GM23248 (cell line): ENCODE data around the gene ARFGEF2. TPM values are rescaled to one million over a fixed set of nuclear protein-coding genes. Genes with fewer than 3 reads are reported as not detected.
"Not testable (repeated sequence)": the region's sequence is repeated elsewhere in the genome, so short reads cannot be mapped to it uniquely, and the experiment has no call there.

Source experiments
- DNase-seq: peaks from one replicate; pipeline ENCODE4 v3.0.0-alpha.2; 2015
- H2AFZ ChIP-seq: fragments of 200-600 bp; sonication (generic); 2 replicates; pipeline ENCODE4 v1.6.1; 2016; ENCODE audit warnings: antibody characterized with exemption
- H3F3A ChIP-seq: fragments of 200-600 bp; sonication (generic); 2 replicates; pipeline ENCODE4 v1.6.1; 2016; ENCODE audit warnings: mild to moderate bottlenecking, antibody characterized with exemption, mixed run types; ENCODE audit not compliant: insufficient read depth
- H3K27ac ChIP-seq: fragments of 200-600 bp; sonication (generic); 2 replicates; pipeline ENCODE4 v1.5.1; 2016; ENCODE audit warnings: mild to moderate bottlenecking
- H3K27me3 ChIP-seq: fragments of 200-600 bp; sonication (generic); replicated peaks from 2 replicates; pipeline ENCODE4 v1.6.1; 2016; ENCODE audit warnings: mild to moderate bottlenecking; ENCODE audit not compliant: insufficient read depth
- H3K36me3 ChIP-seq: fragments of 200-600 bp; sonication (generic); 2 replicates; pipeline ENCODE4 v1.6.1; 2016; ENCODE audit warnings: low read depth, mild to moderate bottlenecking
- H3K4me1 ChIP-seq: fragments of 200-600 bp; sonication (generic); 2 replicates; pipeline ENCODE4 v1.6.1; 2016; ENCODE audit warnings: mild to moderate bottlenecking; ENCODE audit not compliant: insufficient read depth
- H3K4me2 ChIP-seq: fragments of 200-600 bp; sonication (generic); one replicate; pipeline ENCODE4 v1.6.1; 2016; ENCODE audit warnings: mild to moderate bottlenecking; ENCODE audit not compliant: unreplicated experiment
- H3K4me3 ChIP-seq: fragments of 200-600 bp; sonication (generic); 2 replicates; pipeline ENCODE4 v1.5.1; 2016; ENCODE audit warnings: mild to moderate bottlenecking
- H3K79me2 ChIP-seq: fragments of 200-600 bp; sonication (generic); 2 replicates; pipeline ENCODE4 v1.6.1; 2016; ENCODE audit warnings: mild to moderate bottlenecking; ENCODE audit not compliant: insufficient read depth
- H3K9ac ChIP-seq: fragments of 200-600 bp; sonication (generic); 2 replicates; pipeline ENCODE4 v1.6.1; 2016; ENCODE audit warnings: mild to moderate bottlenecking
- H3K9me2 ChIP-seq: fragments of 200-600 bp; sonication (generic); 2 replicates; pipeline ENCODE4 v1.6.1; 2016; ENCODE audit warnings: mixed run types, mild to moderate bottlenecking, moderate library complexity; ENCODE audit not compliant: insufficient read depth
- H3K9me3 ChIP-seq: fragments of 200-600 bp; sonication (generic); one replicate; pipeline ENCODE4 v1.6.1; 2017; ENCODE audit warnings: low read depth
- H4K20me1 ChIP-seq: fragments of 200-600 bp; sonication (generic); 2 replicates; pipeline ENCODE4 v1.6.0; 2016; ENCODE audit not compliant: insufficient read depth
- EZH2 ChIP-seq: fragments of 200-600 bp; sonication (generic); IDR thresholded peaks from 2 replicates; pipeline ENCODE4 v1.6.1; 2018; ENCODE audit warnings: antibody characterized with exemption, mild to moderate bottlenecking; ENCODE audit not compliant: insufficient read depth, poor library complexity, severe bottlenecking
- EZH2phosphoT487 ChIP-seq: fragments of 200-600 bp; sonication (generic); IDR thresholded peaks from 2 replicates; pipeline ENCODE4 v1.6.1; 2018; ENCODE audit warnings: antibody characterized with exemption, moderate library complexity, mild to moderate bottlenecking, low read depth; ENCODE audit not compliant: insufficient read depth
- WGBS, 2 experiments: methylation state at CpG; one replicate each; pipeline ENCODE4 v1.1.6; 2015 to 2017; ENCODE audit warnings: low lambda C conversion rate in 2 of 2, low coverage in 1 of 2; ENCODE audit errors: missing lambda C conversion rate in 2 of 2; 5-methylcytosine and 5-hydroxymethylcytosine counted together
- in situ Hi-C: fragments of 300-500 bp; cut with MboI; formaldehyde crosslinking; loops from 2 replicates; pipeline ENCODE4 v1.15.0; 2020
- polyA plus RNA-seq: library from polyadenylated mRNA; unstranded; fragments of >200 nt; fragmentation: Nextera tagmentation; extraction: Ambion mirVana; gene quantifications from 2 replicates; pipeline ENCODE4 v1.2.1, GENCODE V29; 2016
- total RNA-seq: library from RNA; depleted of rRNA; stranded (reverse); fragments of >200 nt; shearing (Covaris generic); gene quantifications from 2 replicates; pipeline ENCODE4 v1.2.3, GENCODE V29; 2014

ARFGEF2 gene
- total and polyA plus RNA-seq, 2 experiments from 2014 or later: 7.0 to 30.6 TPM

- H3F3A ChIP-seq, H3K27ac ChIP-seq, H3K9ac ChIP-seq, in situ Hi-C loops, H3K36me3 ChIP-seq, H3K4me3 ChIP-seq, H3K4me2 ChIP-seq, H3K27me3 ChIP-seq, H4K20me1 ChIP-seq, H2AFZ ChIP-seq, H3K9me2 ChIP-seq, H3K9me3 ChIP-seq, DNase-seq: not testable (repeated sequence)
- WGBS, 2 experiments: 98% methylated on average over 11 of the region's 30 CpGs; no CpG with 5 or more reads in 1 of the 2 experiments
- Histone ChIP-seq H3K79me2 (peaks cover 89% of the 10 kb centered on the region), H3K4me1 (peaks cover 24% of the 10 kb centered on the region)
Observed at GRCh38 chr20:48936178-48936577, 14.7 kb downstream of the ARFGEF2 start.

- Histone ChIP-seq H3K36me3 (peaks cover 2% of the 10 kb centered on the region; the same call in 1 of the 2 replicates), H3K4me3 (no peak overlapping the region), H4K20me1 (0 out of 2 replicates have a peak, but pooled peaks cover 16% of the 10 kb centered on the region), H3K27me3 (no peaks in the 10 kb centered on the region), H3K9me2 (no peaks in the 10 kb centered on the region), H2AFZ (no peak overlapping the region), H3K4me2 (no peak overlapping the region), H3K4me1 (peaks cover 10% of the 10 kb centered on the region), H3K27ac (no peak overlapping the region), H3F3A (no peaks in the 10 kb centered on the region), H3K9me3 (no peaks in the 10 kb centered on the region), H3K9ac (no peak overlapping the region), H3K79me2 (peaks cover 89% of the 10 kb centered on the region)
- no peak for DNase-seq
- TF ChIP-seq EZH2 (no peak), EZH2phosphoT487 (no peak)
- 42 to 47% methylated on average over 5 of the region's 5 CpGs for WGBS, 2 experiments
- in situ Hi-C loops: no loop called here
Observed at GRCh38 chr20:48937674-48938073, 16.2 kb downstream of the ARFGEF2 start.

- in situ Hi-C loops: no loop called here
- WGBS, 2 experiments: 89 to 90% methylated on average over 6 of the region's 6 CpGs
Observed at GRCh38 chr20:48938670-48939069, 17.2 kb downstream of the ARFGEF2 start.

GRCh38 chr20:48940170-48940569, 18.7 kb downstream of the ARFGEF2 start:
- Histone ChIP-seq H3K9ac (no peak overlapping the region), H3K9me3 (no peaks in the 10 kb centered on the region), H3K4me1 (no peaks in the 10 kb centered on the region), H3K4me3 (no peak overlapping the region), H3K79me2 (peaks cover 84% of the 10 kb centered on the region), H3K27ac (no peak overlapping the region), H3F3A (no peaks in the 10 kb centered on the region), H3K27me3 (no peaks in the 10 kb centered on the region), H4K20me1 (0 out of 2 replicates have a peak, but pooled peaks cover 12% of the 10 kb centered on the region), H3K9me2 (no peaks in the 10 kb centered on the region), H3K36me3 (peaks cover 13% of the 10 kb centered on the region), H3K4me2 (no peak overlapping the region), H2AFZ (no peak overlapping the region)
- TF ChIP-seq EZH2 (no peak), EZH2phosphoT487 (no peak)
- no peak for DNase-seq
- in situ Hi-C loops: no loop called here
- WGBS, 2 experiments: 80 to 85% methylated on average over 2 of the region's 2 CpGs

More at GRCh38 chr20:48938670-48939069, 17.2 kb downstream of the ARFGEF2 start:
- Histone ChIP-seq H3K36me3 (peaks cover 9% of the 10 kb centered on the region; the same call in 1 of the 2 replicates), H3K4me3 (no peak overlapping the region), H3K9ac (no peak overlapping the region), H3K4me1 (peaks cover under 1% of the 10 kb centered on the region; the same call in 1 of the 2 replicates), H3K9me2 (no peaks in the 10 kb centered on the region), H3K27ac (no peak overlapping the region), H4K20me1 (0 out of 2 replicates have a peak, but pooled peaks cover 12% of the 10 kb centered on the region), H3K79me2 (peaks cover 88% of the 10 kb centered on the region), H2AFZ (no peak overlapping the region), H3K27me3 (no peaks in the 10 kb centered on the region), H3F3A (no peaks in the 10 kb centered on the region), H3K9me3 (no peaks in the 10 kb centered on the region), H3K4me2 (no peak overlapping the region)
- no peak for DNase-seq
- TF ChIP-seq EZH2: no peak

GRCh38 chr20:48941467-48941866, 20.0 kb downstream of the ARFGEF2 start:
- Histone ChIP-seq H3F3A (no peaks in the 10 kb centered on the region), H3K27ac (no peak overlapping the region), H3K4me1 (no peaks in the 10 kb centered on the region), H3K4me3 (no peak overlapping the region), H2AFZ (no peak overlapping the region), H3K4me2 (no peak overlapping the region), H4K20me1 (0 out of 2 replicates have a peak, but pooled peaks cover 12% of the 10 kb centered on the region), H3K36me3 (peaks cover 13% of the 10 kb centered on the region), H3K9me3 (no peaks in the 10 kb centered on the region), H3K79me2 (peaks cover 93% of the 10 kb centered on the region), H3K27me3 (no peaks in the 10 kb centered on the region), H3K9ac (no peak overlapping the region), H3K9me2 (no peaks in the 10 kb centered on the region)
- DNase-seq: no peak
- in situ Hi-C loops: no loop called here
- TF ChIP-seq EZH2 (no peak), EZH2phosphoT487 (no peak)
- WGBS, 2 experiments: 57 to 61% methylated on average over 4 of the region's 4 CpGs
